Neuron (in vitro differentiated cells): ENCODE results near the gene RTP1.
"Not testable (repeated sequence)": the region's sequence is repeated elsewhere in the genome, so short reads cannot be mapped to it uniquely, and the experiment has no call there.

Experiments
- H2AFZ ChIP-seq: one replicate; pipeline ENCODE4 v1.6.1; 2013; ENCODE audit warnings: low read depth, mild to moderate bottlenecking, inconsistent platforms, low read length, moderate library complexity
- H3K27me3 ChIP-seq: one replicate; pipeline ENCODE4 v1.6.1; 2013; ENCODE audit warnings: low read length; ENCODE audit not compliant: insufficient read depth
- H3K36me3 ChIP-seq: one replicate; pipeline ENCODE4 v1.6.1; 2013; ENCODE audit warnings: low read length; ENCODE audit not compliant: insufficient read depth
- H3K4me1 ChIP-seq: one replicate; pipeline ENCODE4 v1.6.1; 2013; ENCODE audit warnings: low read length; ENCODE audit not compliant: insufficient read depth
- H3K4me3 ChIP-seq: 2 replicates; pipeline ENCODE4 v1.5.1; 2013; ENCODE audit warnings: mild to moderate bottlenecking, low read length, moderate library complexity
- H3K9me3 ChIP-seq: one replicate; pipeline ENCODE4 v1.6.1; 2013; ENCODE audit warnings: low read length

Gene RTP1, protein sequence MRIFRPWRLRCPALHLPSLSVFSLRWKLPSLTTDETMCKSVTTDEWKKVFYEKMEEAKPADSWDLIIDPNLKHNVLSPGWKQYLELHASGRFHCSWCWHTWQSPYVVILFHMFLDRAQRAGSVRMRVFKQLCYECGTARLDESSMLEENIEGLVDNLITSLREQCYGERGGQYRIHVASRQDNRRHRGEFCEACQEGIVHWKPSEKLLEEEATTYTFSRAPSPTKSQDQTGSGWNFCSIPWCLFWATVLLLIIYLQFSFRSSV

DNA sequence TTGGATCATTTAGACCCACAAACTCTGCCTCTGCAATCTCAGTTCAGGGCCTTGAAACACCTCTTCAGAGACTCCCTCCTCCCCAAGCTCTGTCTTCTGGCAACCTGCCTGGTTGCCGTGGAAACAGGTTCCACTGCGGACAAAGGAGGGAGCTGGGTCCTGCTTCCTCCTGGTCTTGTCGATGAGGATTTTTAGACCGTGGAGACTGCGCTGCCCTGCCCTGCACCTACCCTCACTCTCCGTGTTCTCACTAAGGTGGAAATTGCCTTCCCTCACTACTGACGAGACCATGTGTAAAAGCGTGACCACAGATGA lies at the start of gene RTP1:
TSS of gene RTP1 (plus strand) at position 152 of the 315 bp plus-strand sequence. CDS start at position 182, 30 bp downstream.
- Histone ChIP-seq H3K36me3 (no peaks in the 10 kb centered on the region), H3K4me1 (no peaks in the 10 kb centered on the region), H3K4me3 (no peak within 1 kb of the TSS), H3K27me3 (no peaks in the 10 kb centered on the region), H3K9me3 (no peaks in the 10 kb centered on the region), H2AFZ (no peak within 1 kb of the TSS)

DNA sequence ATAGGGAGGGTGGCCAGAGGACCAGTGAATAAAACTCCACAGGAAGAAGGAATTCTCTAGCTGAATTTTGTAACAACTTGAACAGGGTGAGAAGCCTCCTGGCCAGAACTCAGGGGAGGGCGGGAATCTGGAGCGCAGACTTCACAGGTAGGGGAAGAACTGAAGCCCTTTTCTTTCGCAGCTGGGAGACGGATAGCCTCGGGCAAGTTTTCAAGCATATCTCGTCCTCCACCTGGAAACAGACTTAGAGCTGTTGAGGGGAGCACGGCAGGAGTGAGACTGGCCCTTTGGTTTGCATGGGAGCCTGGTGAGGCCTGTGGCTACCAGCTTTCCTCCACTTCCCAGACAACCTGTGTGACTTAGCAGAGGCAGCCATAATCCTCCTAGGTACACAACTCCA lies 47.1 kb upstream of the RTP1 start:
- Histone ChIP-seq H3K4me3 (no peak overlapping the region), H3K27me3 (no peaks in the 10 kb centered on the region), H2AFZ (no peak overlapping the region)

DNA sequence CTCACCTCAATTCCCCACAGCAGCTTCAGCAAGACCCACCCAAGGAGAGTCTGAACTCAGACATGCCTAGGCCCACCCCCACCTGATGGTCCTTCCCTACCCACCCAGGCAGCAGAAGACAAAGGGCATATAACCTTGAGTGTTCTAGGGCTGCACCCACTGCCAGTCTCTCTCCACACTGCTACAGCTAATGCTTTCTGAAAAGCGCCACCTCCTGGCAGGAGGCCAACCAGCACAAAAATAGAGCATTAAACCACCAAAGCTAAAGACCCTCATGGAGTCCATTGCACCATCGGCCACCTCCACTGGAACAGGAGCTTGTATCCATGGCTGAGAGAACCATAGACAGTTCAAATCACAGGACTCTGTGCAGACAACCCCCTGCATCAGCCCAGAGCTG lies 46.7 kb upstream of the RTP1 start:
- no peaks in the 10 kb centered on the region for H3K9me3 ChIP-seq
- H3K36me3 ChIP-seq, result no peaks in the 10 kb centered on the region
- no peaks in the 10 kb centered on the region for H3K27me3 ChIP-seq
- no peaks in the 10 kb centered on the region for H3K4me1 ChIP-seq
- H3K4me3 ChIP-seq, result no peak overlapping the region
- H2AFZ ChIP-seq, result no peak overlapping the region

More for the DNA sequence above, 47.1 kb upstream of the RTP1 start:
- no peaks in the 10 kb centered on the region for H3K4me1 ChIP-seq
- H3K36me3 ChIP-seq, result no peaks in the 10 kb centered on the region
- H3K9me3 ChIP-seq, result peaks cover 3% of the 10 kb centered on the region

DNA sequence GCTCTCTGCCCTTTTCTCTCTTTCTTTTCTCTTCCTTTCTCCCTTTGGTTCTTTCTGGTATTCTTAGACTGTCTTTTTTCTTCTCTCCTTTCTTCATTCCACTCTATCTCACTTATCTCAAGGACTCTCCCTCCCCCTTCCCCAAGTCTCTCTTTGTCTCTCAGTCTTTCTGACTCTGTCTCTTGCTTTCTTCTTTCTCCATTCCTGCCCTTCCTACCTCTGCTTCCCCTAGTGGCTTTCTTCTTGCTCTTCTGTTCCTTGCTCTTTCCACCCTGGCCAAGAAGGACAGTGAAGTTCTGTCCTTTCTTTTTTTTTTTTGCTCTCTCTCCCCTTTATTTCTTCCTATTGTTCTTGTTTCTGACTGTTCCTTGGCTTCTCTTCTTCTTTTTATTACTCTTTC lies 35.7 kb upstream of the RTP1 start:
- no peaks in the 10 kb centered on the region for H3K36me3 ChIP-seq

DNA sequence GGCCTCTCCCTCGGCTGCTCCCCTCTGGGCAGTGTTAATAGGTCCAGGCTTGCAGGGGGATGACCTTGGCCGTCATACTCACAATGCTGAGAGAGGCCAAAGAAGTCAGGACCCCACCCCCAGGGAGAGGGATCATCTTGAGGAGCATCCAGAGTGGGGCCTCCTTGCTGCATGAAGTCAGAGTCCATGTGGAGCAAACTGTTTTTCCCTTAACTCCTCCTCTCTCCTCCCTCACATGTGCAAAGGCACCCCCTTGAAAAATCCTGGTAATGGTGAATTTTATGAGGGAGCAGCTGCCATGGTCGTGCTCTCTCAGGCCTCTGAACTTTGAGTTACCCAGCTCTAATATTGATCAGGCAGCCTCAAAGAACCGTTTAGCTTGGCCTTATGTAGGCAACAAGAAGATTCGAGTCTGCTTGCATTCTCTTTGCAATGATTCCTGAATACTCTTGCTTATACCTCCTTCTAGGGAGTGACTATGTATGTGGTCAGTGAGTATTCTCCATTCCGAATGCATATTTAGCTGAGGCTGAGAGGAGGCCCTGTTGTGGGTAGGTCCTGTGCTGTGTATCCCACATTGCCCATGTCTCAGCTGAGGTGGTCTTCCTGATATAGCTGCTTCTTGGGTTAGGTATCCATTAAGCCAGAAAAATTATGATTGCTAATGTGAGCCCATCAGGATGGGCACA lies 34.9 kb upstream of the RTP1 start:
- H3K36me3 ChIP-seq, result no peaks in the 10 kb centered on the region
- H2AFZ ChIP-seq, result no peak overlapping the region
- no peaks in the 10 kb centered on the region for H3K27me3 ChIP-seq
- H3K4me3 ChIP-seq, result no peak overlapping the region
- no peaks in the 10 kb centered on the region for H3K9me3 ChIP-seq
- no peaks in the 10 kb centered on the region for H3K4me1 ChIP-seq

More for the DNA sequence above, 35.7 kb upstream of the RTP1 start:
- Histone ChIP-seq H3K4me1 (no peaks in the 10 kb centered on the region), H3K27me3 (no peaks in the 10 kb centered on the region), H2AFZ (no peak overlapping the region), H3K4me3 (no peak overlapping the region), H3K9me3 (no peaks in the 10 kb centered on the region)

DNA sequence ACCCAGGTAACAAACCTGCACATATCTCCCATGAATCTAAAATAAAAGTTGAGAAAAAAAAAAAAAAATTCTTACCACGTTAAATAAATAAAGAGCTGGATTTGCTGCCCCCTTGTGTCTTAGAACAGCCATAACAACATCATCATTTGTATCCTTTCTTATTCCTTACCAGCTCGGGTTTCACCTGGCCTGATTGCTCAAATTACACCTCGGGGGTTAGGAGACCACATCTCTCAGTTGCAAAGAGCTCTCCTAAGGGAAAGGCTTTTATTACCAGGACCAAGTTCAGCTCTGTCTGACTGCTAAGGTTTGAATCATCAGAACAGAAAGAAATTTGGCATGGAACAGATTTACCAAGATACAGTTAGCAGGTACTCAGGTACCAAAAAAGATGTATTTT lies 32.1 kb upstream of the RTP1 start:
- no peaks in the 10 kb centered on the region for H3K4me1 ChIP-seq
- no peaks in the 10 kb centered on the region for H3K27me3 ChIP-seq
- H3K36me3 ChIP-seq, result no peaks in the 10 kb centered on the region
- H3K9me3 ChIP-seq, result no peaks in the 10 kb centered on the region
- no peak overlapping the region for H2AFZ ChIP-seq
- H3K4me3 ChIP-seq, result no peak overlapping the region

DNA sequence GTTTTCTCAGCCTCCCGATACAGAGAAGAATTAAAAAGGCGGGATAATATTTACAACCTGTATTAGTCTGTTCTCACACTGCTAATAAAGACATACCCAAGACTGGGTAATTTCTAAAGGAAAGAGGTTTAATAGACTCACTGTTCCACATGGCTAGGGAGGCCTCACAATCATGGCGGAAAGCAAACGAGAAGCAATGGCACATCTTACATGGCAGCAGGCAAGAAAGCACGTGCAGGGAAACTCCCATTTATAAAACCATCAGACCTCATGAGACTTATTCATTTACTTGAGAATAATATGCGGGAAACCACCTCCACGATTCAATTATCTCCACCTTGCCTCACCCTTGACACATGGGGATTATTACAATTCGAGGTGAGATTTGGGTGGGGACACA lies 30.5 kb upstream of the RTP1 start:
- no peak overlapping the region for H2AFZ ChIP-seq
- H3K4me1 ChIP-seq, result no peaks in the 10 kb centered on the region
- H3K4me3 ChIP-seq, result no peak overlapping the region
- no peaks in the 10 kb centered on the region for H3K9me3 ChIP-seq
- H3K27me3 ChIP-seq, result no peaks in the 10 kb centered on the region
- no peaks in the 10 kb centered on the region for H3K36me3 ChIP-seq

DNA sequence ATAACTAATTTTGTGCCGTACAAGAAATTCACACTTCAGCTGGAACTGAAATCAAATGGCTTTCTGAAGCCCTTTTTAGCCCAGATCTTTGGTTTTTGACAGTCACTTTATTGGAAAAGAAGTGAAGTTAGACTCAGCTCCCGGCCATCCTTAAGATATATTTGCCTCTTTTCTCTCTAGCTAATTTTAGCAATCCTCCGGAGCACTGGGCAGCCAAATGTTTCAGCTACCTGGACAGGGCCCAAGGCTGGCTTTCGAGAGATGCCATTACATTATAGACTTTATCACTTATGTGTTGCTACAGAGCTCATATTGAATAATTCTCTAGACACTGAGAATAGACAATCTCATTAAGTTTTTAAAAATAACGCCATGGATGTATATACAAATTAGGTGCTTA lies 29.5 kb upstream of the RTP1 start:
- H3K36me3 ChIP-seq, result no peaks in the 10 kb centered on the region
- no peak overlapping the region for H3K4me3 ChIP-seq
- no peaks in the 10 kb centered on the region for H3K4me1 ChIP-seq
- no peaks in the 10 kb centered on the region for H3K27me3 ChIP-seq
- no peak overlapping the region for H2AFZ ChIP-seq
- H3K9me3 ChIP-seq, result no peaks in the 10 kb centered on the region

DNA sequence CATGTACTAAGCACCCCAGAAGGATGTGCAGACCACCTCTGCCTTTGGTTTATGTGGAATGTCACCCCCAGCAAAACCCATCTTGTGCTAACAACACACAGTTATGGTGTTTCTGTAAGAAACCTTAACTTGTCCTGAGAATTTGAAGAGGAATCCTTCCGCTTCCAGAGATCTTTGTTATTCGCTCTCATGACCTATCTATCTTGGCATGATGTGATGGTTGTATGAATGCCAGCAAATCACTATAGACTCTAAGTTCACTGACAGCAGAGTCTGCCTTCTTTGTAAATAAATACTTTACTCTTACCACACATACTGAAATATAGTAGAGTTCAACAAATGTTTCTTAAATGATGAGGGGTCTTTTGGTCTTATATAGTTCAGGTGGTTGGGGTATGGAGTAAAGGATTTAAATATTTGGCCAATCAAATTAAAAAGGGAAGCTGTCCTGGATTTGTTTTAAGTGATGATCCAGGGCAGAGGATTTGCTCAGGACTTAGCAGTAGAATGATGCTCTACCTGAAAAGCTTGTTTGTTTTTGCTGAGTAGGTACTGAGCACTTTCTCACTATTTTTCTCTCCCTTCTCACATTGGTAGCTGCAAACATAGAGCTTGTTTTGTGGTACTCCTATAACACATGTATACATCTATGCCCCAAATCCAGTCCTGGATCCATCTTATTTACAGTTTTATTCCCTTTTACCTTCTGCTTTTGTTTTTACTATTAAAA lies 27.9 kb upstream of the RTP1 start:
- no peaks in the 10 kb centered on the region for H3K4me1 ChIP-seq
- H3K27me3 ChIP-seq, result no peaks in the 10 kb centered on the region
- no peaks in the 10 kb centered on the region for H3K9me3 ChIP-seq
- H3K4me3 ChIP-seq, result no peak overlapping the region
- no peak overlapping the region for H2AFZ ChIP-seq
- H3K36me3 ChIP-seq, result no peaks in the 10 kb centered on the region

DNA sequence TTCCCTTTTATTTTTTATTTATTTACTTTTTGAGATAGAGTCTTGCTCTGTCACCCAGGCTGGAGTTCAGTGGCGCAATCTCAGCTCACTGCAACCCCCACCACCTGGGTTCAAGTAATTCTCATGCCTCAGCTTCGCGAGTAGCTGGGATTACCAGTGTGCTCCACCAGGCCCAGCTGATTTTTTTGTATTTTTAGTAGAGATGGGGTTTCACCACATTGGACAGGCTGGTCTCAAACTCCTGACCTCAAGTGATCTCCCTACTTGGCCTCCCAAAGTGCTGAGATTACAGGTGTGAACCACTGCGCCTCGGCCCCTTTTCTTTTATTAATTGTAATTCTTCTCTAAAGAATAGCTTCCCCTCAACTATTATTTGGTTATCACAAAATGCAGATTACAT lies 26.4 kb upstream of the RTP1 start:
- H3K9me3 ChIP-seq, H3K4me3 ChIP-seq, H2AFZ ChIP-seq, H3K4me1 ChIP-seq, H3K27me3 ChIP-seq, H3K36me3 ChIP-seq: not testable (repeated sequence)

DNA sequence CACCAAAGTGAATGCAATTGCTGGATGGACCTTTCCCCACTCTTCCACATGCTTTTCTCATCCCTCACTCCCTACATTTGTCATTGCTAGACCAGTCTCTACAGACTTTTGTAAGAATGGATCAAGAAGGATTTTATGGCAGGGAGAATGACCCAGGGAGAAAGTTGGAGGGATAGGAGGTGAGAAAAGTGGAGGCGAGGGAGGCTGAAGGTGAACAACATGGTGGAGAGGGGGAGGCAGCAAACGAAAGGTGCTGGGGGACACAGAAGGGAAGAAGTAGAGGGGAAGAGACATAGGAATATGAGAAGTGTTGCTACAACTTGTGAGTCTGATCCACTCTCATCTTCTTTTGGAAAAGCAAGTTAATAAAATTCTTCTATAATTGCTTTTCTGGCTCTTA lies 24.4 kb upstream of the RTP1 start:
- Histone ChIP-seq H3K36me3 (no peaks in the 10 kb centered on the region), H3K4me3 (no peak overlapping the region), H3K4me1 (no peaks in the 10 kb centered on the region), H3K27me3 (no peaks in the 10 kb centered on the region), H3K9me3 (no peaks in the 10 kb centered on the region), H2AFZ (no peak overlapping the region)

DNA sequence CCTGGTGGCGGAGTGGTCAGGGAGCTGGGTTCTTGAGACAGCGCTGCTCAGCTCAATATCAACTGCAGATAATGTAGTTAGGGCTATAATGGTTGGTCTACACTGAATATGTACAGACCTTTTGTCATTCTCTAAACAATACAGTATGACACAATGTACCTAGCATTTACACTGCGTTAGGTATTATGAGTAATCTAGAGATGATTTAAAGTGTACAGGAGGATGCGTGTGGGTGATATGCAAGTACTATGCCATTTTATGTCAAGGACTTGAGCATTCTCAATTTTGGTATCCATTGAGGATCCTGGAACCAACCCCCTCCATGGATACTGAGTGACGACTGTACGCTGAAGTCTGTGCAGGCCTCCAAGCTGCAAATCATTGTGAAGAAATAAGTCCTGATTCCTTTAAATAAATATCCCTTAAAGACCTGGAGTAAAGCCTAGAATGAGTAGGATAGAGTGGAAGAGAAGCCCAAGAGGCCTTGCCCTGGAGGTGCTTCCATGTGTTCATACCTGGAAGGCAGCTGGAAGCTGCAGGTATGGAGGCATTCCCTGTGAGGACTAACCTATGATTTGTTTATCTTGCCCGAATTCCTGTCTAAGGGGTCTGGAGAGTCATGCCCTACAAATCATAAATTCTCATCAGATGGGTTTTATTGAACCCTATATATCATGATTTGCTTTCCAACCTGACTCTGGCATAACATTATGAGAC lies 15.7 kb upstream of the RTP1 start:
- peaks cover 14% of the 10 kb centered on the region for H3K4me1 ChIP-seq
- H3K4me3 ChIP-seq, result no peak overlapping the region
- H3K36me3 ChIP-seq, result no peaks in the 10 kb centered on the region
- no peaks in the 10 kb centered on the region for H3K27me3 ChIP-seq
- H3K9me3 ChIP-seq, result no peaks in the 10 kb centered on the region
- H2AFZ ChIP-seq, result no peak overlapping the region

DNA sequence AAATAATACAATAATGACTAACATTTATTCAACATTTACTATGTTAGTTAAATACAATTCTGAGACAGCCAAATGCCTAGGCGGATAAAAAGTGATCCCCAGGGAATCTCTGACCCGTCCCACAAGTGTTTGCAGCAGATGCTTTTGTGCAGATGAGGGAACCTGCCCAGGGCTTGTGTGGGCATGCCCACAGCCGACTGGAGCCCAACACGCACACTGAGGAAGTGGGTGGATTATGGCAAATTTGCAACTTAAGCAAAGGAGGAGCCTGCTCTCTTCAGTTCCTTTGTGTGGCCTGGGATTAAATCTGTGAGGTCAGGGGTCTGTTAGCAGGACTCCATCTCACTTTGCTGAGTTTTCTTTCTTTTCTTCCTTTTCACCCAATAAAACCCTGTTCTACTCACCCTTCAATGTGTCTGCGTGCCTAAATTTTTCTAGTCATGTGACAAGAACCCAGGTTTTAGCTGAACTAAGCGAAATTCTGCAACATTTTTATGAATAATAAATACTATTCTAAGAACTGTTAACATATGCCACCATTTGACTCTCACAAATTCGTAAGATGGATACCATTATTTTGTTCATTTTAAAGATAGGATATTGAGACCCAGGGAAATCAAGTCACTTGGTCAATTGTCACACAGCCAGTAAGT lies 13.9 kb upstream of the RTP1 start:
- no peak overlapping the region for H3K4me3 ChIP-seq
- H3K4me1 ChIP-seq, result peaks cover 14% of the 10 kb centered on the region
- no peaks in the 10 kb centered on the region for H3K36me3 ChIP-seq
- H3K27me3 ChIP-seq, result no peaks in the 10 kb centered on the region
- H2AFZ ChIP-seq, result no peak overlapping the region
- H3K9me3 ChIP-seq, result no peaks in the 10 kb centered on the region
